ENCODE results near the gene MTTP.

Gene MTTP

GRCh38 chr4:99610605-99611175 lies 36.1 kb downstream of the MTTP start:
- H3K36me3 ChIP-seq (ENCODE audit: insufficient read depth, low read length): no peaks in the 10 kb centered on the region
- TF ChIP-seq EZH2phosphoT487 (IDR thresholded peaks at IDR 0.05; ENCODE audit: borderline replicate concordance) (no peak), CTCF (conservative IDR thresholded peaks at IDR 0.05; ENCODE audit: low read length) (no peak)
- no peak overlapping the region for H2AFZ ChIP-seq (ENCODE audit: low read length)
- H4K20me1 ChIP-seq (ENCODE audit: insufficient read depth, low read length, poor library complexity, severe bottlenecking): no peaks in the 10 kb centered on the region
- no peak overlapping the region for H3K9ac ChIP-seq (ENCODE audit: low read depth, low read length, poor library complexity, severe bottlenecking)
- no peaks in the 10 kb centered on the region for H3K9me2 ChIP-seq (replicated peaks; ENCODE audit: low read depth, low read length)
- no peak overlapping the region for H3K4me3 ChIP-seq (ENCODE audit: low read length, poor library complexity, severe bottlenecking)
- H3F3A ChIP-seq (ENCODE audit: low read depth): no peaks in the 10 kb centered on the region
- no peaks in the 10 kb centered on the region for H3K9me3 ChIP-seq (ENCODE audit: insufficient read depth, low read depth, low read length)
- no peaks in the 10 kb centered on the region for H3K27me3 ChIP-seq (ENCODE audit: insufficient read depth, low read length, poor library complexity, severe bottlenecking)
- no peaks in the 10 kb centered on the region for H3K4me1 ChIP-seq (ENCODE audit: insufficient read depth, low read length, poor library complexity, severe bottlenecking)
- no peak overlapping the region for H3K4me2 ChIP-seq (ENCODE audit: low read depth, low read length, poor library complexity, severe bottlenecking)
- H3K79me2 ChIP-seq (ENCODE audit: insufficient read depth, low read length): no peaks in the 10 kb centered on the region

- Histone ChIP-seq H4K20me1 (ENCODE audit: insufficient read depth, low read length, poor library complexity, severe bottlenecking) (no peaks in the 10 kb centered on the region), H3K4me3 (ENCODE audit: low read length, poor library complexity, severe bottlenecking) (no peak overlapping the region), H3K4me2 (ENCODE audit: low read depth, low read length, poor library complexity, severe bottlenecking) (no peak overlapping the region), H3K79me2 (ENCODE audit: insufficient read depth, low read length) (no peaks in the 10 kb centered on the region), H3K36me3 (ENCODE audit: insufficient read depth, low read length) (no peaks in the 10 kb centered on the region), H2AFZ (ENCODE audit: low read length) (no peak overlapping the region), H3F3A (ENCODE audit: low read depth) (no peaks in the 10 kb centered on the region), H3K9me3 (ENCODE audit: insufficient read depth, low read depth, low read length) (no peaks in the 10 kb centered on the region), H3K9me2 (replicated peaks; ENCODE audit: low read depth, low read length) (no peaks in the 10 kb centered on the region), H3K27me3 (ENCODE audit: insufficient read depth, low read length, poor library complexity, severe bottlenecking) (no peaks in the 10 kb centered on the region), H3K9ac (ENCODE audit: low read depth, low read length, poor library complexity, severe bottlenecking) (no peak overlapping the region), H3K4me1 (ENCODE audit: insufficient read depth, low read length, poor library complexity, severe bottlenecking) (no peaks in the 10 kb centered on the region)
- TF ChIP-seq CTCF (conservative IDR thresholded peaks at IDR 0.05; ENCODE audit: low read length) (no peak), EZH2phosphoT487 (IDR thresholded peaks at IDR 0.05; ENCODE audit: borderline replicate concordance) (no peak)
These were observed 37.7 kb downstream of the MTTP start for GRCh38 chr4:99612281-99612680.

GRCh38 chr4:99612704-99613103 lies 38.1 kb downstream of the MTTP start:
- no peak overlapping the region for H2AFZ ChIP-seq (ENCODE audit: low read length)
- no peak for TF ChIP-seq CTCF (conservative IDR thresholded peaks at IDR 0.05; ENCODE audit: low read length)
- TF ChIP-seq EZH2phosphoT487 (IDR thresholded peaks at IDR 0.05; ENCODE audit: borderline replicate concordance): no peak
- no peaks in the 10 kb centered on the region for H3K9me2 ChIP-seq (replicated peaks; ENCODE audit: low read depth, low read length)
- no peak overlapping the region for H3K4me3 ChIP-seq (ENCODE audit: low read length, poor library complexity, severe bottlenecking)
- no peaks in the 10 kb centered on the region for H3K9me3 ChIP-seq (ENCODE audit: insufficient read depth, low read depth, low read length)
- no peaks in the 10 kb centered on the region for H3K27me3 ChIP-seq (ENCODE audit: insufficient read depth, low read length, poor library complexity, severe bottlenecking)
- H4K20me1 ChIP-seq (ENCODE audit: insufficient read depth, low read length, poor library complexity, severe bottlenecking): no peaks in the 10 kb centered on the region
- no peak overlapping the region for H3K4me2 ChIP-seq (ENCODE audit: low read depth, low read length, poor library complexity, severe bottlenecking)
- no peaks in the 10 kb centered on the region for H3K79me2 ChIP-seq (ENCODE audit: insufficient read depth, low read length)
- no peaks in the 10 kb centered on the region for H3F3A ChIP-seq (ENCODE audit: low read depth)
- no peaks in the 10 kb centered on the region for H3K36me3 ChIP-seq (ENCODE audit: insufficient read depth, low read length)
- no peak overlapping the region for H3K9ac ChIP-seq (ENCODE audit: low read depth, low read length, poor library complexity, severe bottlenecking)
- H3K4me1 ChIP-seq (ENCODE audit: insufficient read depth, low read length, poor library complexity, severe bottlenecking): no peaks in the 10 kb centered on the region
